Epidermal melanocyte (primary cell): ENCODE data around the gene ACP5.
"Not testable (repeated sequence)": the region's sequence is repeated elsewhere in the genome, so short reads cannot be mapped to it uniquely, and the experiment has no call there.

Source experiments
- DNase-seq: peaks from one replicate; pipeline ENCODE4 v3.0.0; 2011; ENCODE audit warnings: low spot score; ENCODE audit not compliant: insufficient read length

Gene ACP5

GRCh38 chr19:11578258-11579142 is 1.1 kb upstream of the ACP5 start:
- peak; percentile 33 for DNase-seq

DNA sequence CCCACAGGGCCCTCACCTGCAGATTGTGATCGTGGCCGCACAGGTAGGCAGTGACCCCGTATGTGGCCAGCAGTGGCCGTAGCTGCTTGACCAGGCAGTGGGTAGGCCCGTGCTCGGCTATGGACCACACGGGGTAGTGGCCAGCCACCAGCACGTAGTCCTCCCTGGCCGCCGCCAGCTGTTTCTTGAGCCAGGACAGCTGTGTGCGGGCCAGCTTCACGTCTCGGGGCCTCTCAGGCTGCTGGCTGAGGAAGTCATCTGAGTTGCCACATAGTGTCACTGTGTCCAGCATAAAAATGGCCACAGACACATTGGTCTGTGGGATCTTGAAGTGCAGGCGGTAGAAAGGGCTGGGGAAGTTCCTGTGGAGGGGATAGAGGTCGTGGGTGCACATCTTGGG is 1.2 kb downstream of the ACP5 start:
- DNase-seq = no peak

- DNase-seq = no peak
Measured at GRCh38 chr19:11574689-11575088, 2.8 kb downstream of the ACP5 start.

DNA sequence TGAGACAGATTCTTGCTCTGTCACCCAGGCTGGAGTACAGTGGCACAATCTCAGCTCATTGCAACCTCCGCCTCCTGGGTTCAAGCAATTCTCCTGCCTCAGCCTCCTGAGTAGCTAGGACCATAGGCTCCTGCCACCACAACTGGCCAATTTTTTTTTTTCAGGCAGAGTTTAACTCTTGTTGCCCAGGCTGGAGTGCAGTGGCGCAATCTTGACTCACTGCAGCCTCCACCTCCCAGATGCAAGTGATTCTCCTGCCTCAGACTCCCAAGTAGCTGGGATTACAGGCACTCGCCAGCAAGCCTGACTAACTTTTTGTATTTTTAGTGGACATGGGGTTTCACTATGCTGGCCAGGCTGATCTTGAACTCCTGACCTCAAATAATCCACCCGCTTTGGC is 3.7 kb downstream of the ACP5 start:
- not testable (repeated sequence) for DNase-seq

- not testable (repeated sequence) for DNase-seq
Measured at GRCh38 chr19:11573354-11573753, 4.1 kb downstream of the ACP5 start.

- DNase-seq = no peak
Measured at GRCh38 chr19:11570039-11570462, 7.4 kb downstream of the ACP5 start.

- no peak for DNase-seq
Measured at GRCh38 chr19:11566164-11566563, 11.3 kb downstream of the ACP5 start.

GRCh38 chr19:11565649-11565980 is 11.8 kb downstream of the ACP5 start:
- not testable (repeated sequence) for DNase-seq

GRCh38 chr19:11564082-11564807 is 13.2 kb downstream of the ACP5 start:
- DNase-seq = not testable (repeated sequence)

DNA sequence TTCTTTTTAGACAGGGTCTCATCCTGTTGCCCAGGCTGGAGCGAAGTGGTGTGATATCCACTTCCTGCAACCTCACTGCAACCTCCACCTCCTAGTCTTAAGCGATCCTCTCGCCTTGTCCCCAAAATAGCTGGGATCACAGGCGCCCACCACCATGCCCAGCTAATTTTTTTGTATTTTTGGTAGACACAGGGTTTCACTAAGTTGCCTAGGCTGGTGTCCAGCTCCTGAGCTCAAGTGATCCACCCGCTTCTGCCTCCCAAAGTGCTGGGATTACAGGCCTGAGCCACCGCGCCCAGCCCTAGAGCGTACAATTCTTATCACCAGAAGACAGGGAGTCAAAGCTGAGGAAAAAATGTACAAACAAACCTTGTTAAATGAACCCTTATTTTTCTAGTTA is 13.9 kb downstream of the ACP5 start:
- no peak for DNase-seq

DNA sequence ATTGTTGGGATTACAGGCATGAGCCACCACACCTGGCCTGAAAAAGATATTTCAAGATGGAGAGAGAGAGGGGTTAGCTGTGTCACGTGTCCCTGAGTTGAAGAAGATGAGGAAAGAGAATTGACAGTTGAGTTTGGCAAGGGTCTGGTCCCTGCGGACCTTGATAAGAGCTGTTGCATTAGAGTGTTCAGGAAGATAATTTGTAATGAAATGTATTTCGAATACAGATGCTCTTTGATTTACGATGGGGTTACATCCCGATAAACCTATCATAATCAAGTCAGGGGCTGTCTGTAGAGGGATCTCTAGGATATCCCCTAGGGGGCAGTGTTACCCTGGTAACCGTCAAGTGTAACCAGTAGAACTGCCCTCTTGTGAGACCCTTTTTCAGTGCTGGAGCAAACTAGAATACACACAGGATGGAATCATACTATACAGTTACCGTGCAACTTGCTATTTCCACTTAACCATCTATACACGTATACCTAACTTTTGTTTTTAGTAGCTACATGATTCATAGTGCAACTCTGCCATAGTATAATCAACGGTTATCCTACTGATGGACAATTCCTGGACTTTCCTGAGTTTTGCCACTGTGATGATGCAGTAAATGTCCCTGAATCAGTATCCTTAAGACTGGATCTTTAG is 16.9 kb downstream of the ACP5 start:
- peak; percentile 67 for DNase-seq

- peak; percentile 99 for DNase-seq
Measured at GRCh38 chr19:11558881-11559828, 18.3 kb downstream of the ACP5 start, which contains the start of gene ELOF1. Gene ELOF1 (minus strand): TSS chr19:11559230. CDS start chr19:11554347, 4,883 bp downstream.

DNA sequence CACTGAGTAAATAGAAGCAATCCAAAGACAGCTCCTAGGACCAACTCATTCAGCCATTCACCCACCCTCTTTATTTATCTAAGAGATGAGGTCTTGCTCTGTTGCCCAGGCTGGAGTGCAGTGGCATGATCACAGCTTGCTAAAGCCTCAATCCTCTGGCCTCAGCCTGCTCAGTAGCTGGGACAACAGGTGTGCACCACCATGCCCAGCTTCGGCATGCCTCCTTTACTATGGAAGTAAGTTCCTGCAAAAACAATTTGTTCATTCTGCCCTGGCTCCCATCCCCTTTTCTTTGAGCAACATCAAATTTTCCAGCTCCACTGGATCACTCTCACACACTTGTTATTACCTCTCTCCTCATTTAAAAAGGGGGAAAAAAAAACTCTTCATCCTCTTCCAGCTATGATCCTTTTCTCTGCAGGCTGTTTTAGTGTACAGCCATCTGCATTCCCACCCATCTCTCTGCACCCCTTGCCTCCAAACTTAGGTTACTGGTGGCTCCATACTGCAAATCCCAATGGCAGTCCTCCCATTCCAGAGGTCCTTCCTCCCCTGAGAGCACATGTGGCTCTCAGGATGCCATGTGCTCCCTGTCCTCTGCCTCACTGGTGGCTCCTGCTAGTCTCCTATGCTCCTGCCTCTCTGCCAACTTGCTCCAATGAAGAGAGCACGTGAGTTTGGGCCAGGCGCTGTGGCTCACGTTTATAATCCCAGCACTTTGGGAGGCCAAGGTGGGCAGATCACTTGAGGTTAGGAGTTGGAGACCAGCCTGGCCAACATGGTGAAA is 20.6 kb downstream of the ACP5 start:
- DNase-seq = no peak

DNA sequence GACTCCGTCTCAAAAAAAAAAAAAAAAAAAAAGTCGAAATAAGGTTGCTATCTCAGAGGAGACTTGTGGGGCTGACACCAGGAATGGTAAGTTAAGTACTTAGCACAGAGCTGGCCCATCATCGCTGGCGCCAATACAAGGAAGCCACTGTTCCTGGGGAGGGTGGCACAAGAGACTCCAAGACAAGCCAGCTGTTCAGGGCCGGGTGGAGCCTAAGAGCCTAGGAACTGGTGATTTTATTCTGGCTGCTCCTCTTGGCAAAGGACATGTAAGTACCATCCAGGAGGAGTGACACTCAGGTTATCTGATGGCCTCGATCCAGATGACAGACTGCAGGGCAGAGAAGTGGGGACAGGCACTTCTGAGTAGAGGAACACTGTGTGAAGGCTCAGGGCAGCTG is 22.2 kb downstream of the ACP5 start:
- no peak for DNase-seq

GRCh38 chr19:11554160-11554559 is 23.3 kb downstream of the ACP5 start:
- DNase-seq = no peak

GRCh38 chr19:11552666-11553372 is 24.6 kb downstream of the ACP5 start:
- DNase-seq = no peak

DNA sequence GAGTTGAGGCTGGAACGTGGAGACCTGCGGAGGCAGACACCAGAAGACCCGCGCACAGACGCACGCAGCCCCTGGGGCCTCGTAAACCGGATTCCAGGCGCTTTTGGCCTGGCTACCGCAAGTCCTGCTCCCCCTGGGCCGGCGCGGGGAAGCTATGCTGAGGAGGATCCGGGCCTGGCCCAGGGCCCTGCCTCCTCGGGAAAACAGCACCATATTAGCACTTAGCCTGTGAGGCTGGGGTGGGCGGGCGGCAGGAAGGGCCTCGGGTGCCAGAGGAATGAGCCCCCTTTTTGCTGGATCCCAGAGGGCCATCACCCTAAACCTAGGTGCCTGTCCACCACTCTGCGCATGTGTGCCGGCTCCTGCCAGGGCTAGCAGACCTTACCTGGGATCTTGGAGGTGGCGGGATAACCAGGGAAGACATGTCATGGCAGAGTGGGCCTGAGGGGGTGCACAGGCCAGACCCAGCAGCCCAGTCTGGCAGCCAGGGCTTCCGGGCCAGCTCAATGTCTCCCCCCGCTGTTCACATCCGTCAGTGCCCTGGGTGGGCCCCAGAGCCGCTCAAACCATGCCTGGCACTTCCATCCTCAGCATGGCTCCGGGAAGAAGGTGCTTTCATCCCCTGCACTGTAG is 25.7 kb downstream of the ACP5 start:
- no peak for DNase-seq

- no peak for DNase-seq
Measured at GRCh38 chr19:11550265-11550664, 27.2 kb downstream of the ACP5 start.

GRCh38 chr19:11549386-11549953 is 28.0 kb downstream of the ACP5 start:
- DNase-seq = no peak
